HepG2 (cell line): ENCODE measurements around the gene KLHL21. TPM values are rescaled to one million over a fixed set of nuclear protein-coding genes. Genes with fewer than 3 reads are reported as not detected.
A peak's percentile ranks its signal among the peaks of the same experiment; 100 is the strongest.

Source experiments
- AGO1 ChIP-seq: fragments of 200-400 bp; formaldehyde crosslinking; IDR thresholded peaks from 2 replicates; pipeline ENCODE4 v1.6.1; 2017; ENCODE audit warnings: mild to moderate bottlenecking, low read depth, low read length, moderate library complexity; ENCODE audit not compliant: poor library complexity, severe bottlenecking
- ARNT ChIP-seq: fragments of 450-650 bp; IDR thresholded peaks from 2 replicates; pipeline ENCODE4 v1.6.1; 2017
- BORCS8-MEF2B ChIP-seq: sonication (generic); formaldehyde crosslinking; IDR thresholded peaks from 2 replicates; pipeline ENCODE4 v1.8.0; 2022; ENCODE audit warnings: mild to moderate bottlenecking, missing genetic modification reagents
- CCDC6 ChIP-seq: sonication (generic); formaldehyde crosslinking; IDR thresholded peaks from 2 replicates; pipeline ENCODE4 v1.8.1; 2022; ENCODE audit warnings: mild to moderate bottlenecking, missing genetic modification reagents, moderate library complexity
- ELF4 ChIP-seq: sonication (generic); formaldehyde crosslinking; IDR thresholded peaks from 2 replicates; pipeline ENCODE4 v1.5.0; 2020; ENCODE audit warnings: missing genetic modification reagents, mild to moderate bottlenecking, moderate library complexity, borderline replicate concordance
- ESRRA ChIP-seq: sonication (generic); formaldehyde crosslinking; IDR thresholded peaks from 2 replicates; pipeline ENCODE4 v1.5.1; 2020; ENCODE audit warnings: mild to moderate bottlenecking, low read depth, missing genetic modification reagents
- GFI1 ChIP-seq: sonication (generic); formaldehyde crosslinking; IDR thresholded peaks from 2 replicates; pipeline ENCODE4 v1.5.0; 2020; ENCODE audit warnings: missing genetic modification reagents, mild to moderate bottlenecking, borderline replicate concordance
- HIVEP1 ChIP-seq: sonication (generic); formaldehyde crosslinking; IDR thresholded peaks from 2 replicates; pipeline ENCODE4 v1.4.0; 2020; ENCODE audit warnings: mild to moderate bottlenecking, missing genetic modification reagents
- HMG20A ChIP-seq: IDR thresholded peaks from 2 replicates; pipeline ENCODE4 v1.6.1; 2016; ENCODE audit warnings: borderline replicate concordance
- HOXA9 ChIP-seq: sonication (generic); formaldehyde crosslinking; IDR thresholded peaks from 2 replicates; pipeline ENCODE4 v1.8.1; 2022; ENCODE audit warnings: missing genetic modification reagents, mild to moderate bottlenecking, moderate library complexity, borderline replicate concordance
- MTF1 ChIP-seq: sonication (generic); formaldehyde crosslinking; IDR thresholded peaks from 2 replicates; pipeline ENCODE4 v1.5.0; 2020; ENCODE audit warnings: missing genetic modification reagents
- MYNN ChIP-seq: sonication (generic); formaldehyde crosslinking; IDR thresholded peaks from 2 replicates; pipeline ENCODE4 v1.4.0; 2020; ENCODE audit warnings: mild to moderate bottlenecking, low read depth, missing genetic modification reagents
- POLR2G ChIP-seq: fragments of 200-400 bp; formaldehyde crosslinking; IDR thresholded peaks from 2 replicates; pipeline ENCODE4 v1.6.1; 2018; ENCODE audit warnings: mild to moderate bottlenecking, low read depth, low read length, moderate library complexity
- PTBP1 ChIP-seq: fragments of 200-400 bp; formaldehyde crosslinking; IDR thresholded peaks from 2 replicates; pipeline ENCODE4 v1.6.1; 2018; ENCODE audit warnings: low read length, low read depth; ENCODE audit not compliant: poor library complexity, severe bottlenecking
- RBM22 ChIP-seq: fragments of 200-400 bp; formaldehyde crosslinking; optimal IDR thresholded peaks from 2 replicates; pipeline ENCODE3; 2017; ENCODE audit warnings: mild to moderate bottlenecking, low read length, moderate library complexity
- RNF2 ChIP-seq: fragments of 450-650 bp; conservative IDR thresholded peaks from 2 replicates; pipeline ENCODE4 v1.6.1; 2016; ENCODE audit warnings: low read depth
- SAFB2 ChIP-seq: sonication (generic); formaldehyde crosslinking; IDR thresholded peaks from 2 replicates; pipeline ENCODE4 v1.5.1; 2020; ENCODE audit warnings: missing genetic modification reagents, low read depth, mild to moderate bottlenecking, borderline replicate concordance
- SNAI1 ChIP-seq: sonication (generic); formaldehyde crosslinking; IDR thresholded peaks from 2 replicates; pipeline ENCODE4 v1.5.0; 2020; ENCODE audit warnings: mild to moderate bottlenecking, missing genetic modification reagents, borderline replicate concordance
- TGIF2 ChIP-seq: IDR thresholded peaks from 2 replicates; pipeline ENCODE4 v1.6.1; 2016; ENCODE audit warnings: control low read depth, missing compliant biosample characterization
- ZNF256 ChIP-seq: sonication (generic); formaldehyde crosslinking; conservative IDR thresholded peaks from 2 replicates; pipeline ENCODE4 v1.4.0; 2020; ENCODE audit warnings: missing genetic modification reagents
- ZNF263 ChIP-seq: sonication (generic); formaldehyde crosslinking; IDR thresholded peaks from 2 replicates; pipeline ENCODE4 v1.4.0; 2020; ENCODE audit warnings: missing genetic modification reagents
- ZNF7 ChIP-seq: IDR thresholded peaks from 2 replicates; pipeline ENCODE4 v1.6.1; 2016; ENCODE audit warnings: missing biosample characterization, missing genetic modification reagents
- ZNF720 ChIP-seq: sonication (generic); formaldehyde crosslinking; IDR thresholded peaks from 2 replicates; pipeline ENCODE4 v1.4.0; 2020; ENCODE audit warnings: missing genetic modification reagents
- ZNF768 ChIP-seq: sonication (generic); formaldehyde crosslinking; IDR thresholded peaks from 2 replicates; pipeline ENCODE4 v1.4.0; 2020; ENCODE audit warnings: missing genetic modification reagents
- polyA plus RNA-seq, 8 experiments: library from polyadenylated mRNA; depleted of rRNA in 3 of 8; stranded (reverse) in 7 of 8; unstranded in 1 of 8; fragments of >200 nt; fragmentation: Illumina TruSeq in 4 of 8; extraction: Trizol in 4 of 8; gene quantifications; 2 replicates each; pipeline versions ENCODE4 v1.2.1 to v1.2.3, GENCODE V29; 2011 to 2016; ENCODE audit warnings: low read depth in 4 of 8, missing spikeins in 1 of 8, mixed read lengths in 1 of 8; ENCODE audit not compliant: insufficient read depth in 1 of 8
- total RNA-seq, 5 experiments: library from RNA; depleted of rRNA; stranded (reverse); fragments of >200 nt; fragmentation: Illumina TruSeq; extraction: Trizol; gene quantifications; 2 replicates each; pipeline ENCODE4 v1.2.3, GENCODE V29; 2016; ENCODE audit warnings: low read depth in 1 of 5
- TF ChIP-seq, protein P1 (sequence below): sonication (generic); formaldehyde crosslinking; IDR thresholded peaks from 2 replicates; pipeline ENCODE4 v1.9.0; 2021; ENCODE audit warnings: missing genetic modification reagents, mild to moderate bottlenecking, borderline replicate concordance
- TF ChIP-seq, protein P2 (sequence below): sonication (generic); formaldehyde crosslinking; IDR thresholded peaks from 2 replicates; pipeline ENCODE4 v1.8.0; 2022; ENCODE audit warnings: mild to moderate bottlenecking, missing genetic modification reagents
- TF ChIP-seq, protein P3 (sequence below): fragments of 450-650 bp; IDR thresholded peaks from 2 replicates; pipeline ENCODE4 v1.6.1; 2016
- TF ChIP-seq, protein P4 (sequence below): sonication (generic); formaldehyde crosslinking; IDR thresholded peaks from 2 replicates; pipeline ENCODE4 v1.4.0; 2020; ENCODE audit warnings: missing genetic modification reagents, borderline replicate concordance

The KLHL21 gene
- total and polyA plus RNA-seq, 2 of the 13 experiments (the other 11 are each of a cell fraction or from before 2014, with no cell fraction given), result 14.8 to 25.0 TPM

DNA sequence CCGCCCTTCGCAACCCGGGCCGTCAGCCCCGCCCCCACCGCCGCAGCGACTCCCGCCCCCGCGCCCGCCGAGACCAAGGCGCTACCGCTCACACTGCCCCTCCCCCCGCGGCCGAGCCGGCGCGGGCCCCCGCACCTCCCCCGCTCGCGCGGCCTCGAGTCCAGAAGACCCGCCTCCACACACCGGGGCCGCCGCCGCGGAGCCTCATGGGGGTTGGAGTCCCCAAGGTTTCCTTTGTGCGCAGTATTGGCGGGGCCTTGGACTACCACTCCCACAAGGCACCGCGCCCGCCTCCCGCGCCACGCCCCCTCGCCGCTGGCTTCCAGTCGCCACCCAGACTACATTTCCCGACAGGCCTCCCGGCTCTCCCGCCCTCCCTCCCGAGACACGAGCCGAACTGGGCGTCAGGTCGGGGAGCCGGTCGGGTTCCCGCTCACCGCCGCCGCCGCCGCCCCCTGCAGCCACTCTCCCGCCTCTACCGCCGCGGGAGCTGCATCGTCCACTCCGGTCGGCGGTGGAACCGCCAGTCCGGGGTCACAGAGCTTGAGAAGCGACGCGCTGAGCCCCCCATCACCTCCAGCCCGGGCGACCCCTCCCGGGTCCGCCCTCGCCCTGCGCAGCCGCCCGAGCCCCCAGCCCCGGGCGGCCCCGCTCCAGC, 10.8 kb upstream of the KLHL21 start, which contains the start of gene PHF13 (continued):
- TF ChIP-seq ZNF263, result no peak
- TF ChIP-seq AGO1, result no peak
- no peak for TF ChIP-seq HOXA9 (CRISPR knock-in tag)
- TF ChIP-seq ZNF768 (CRISPR knock-in tag), result no peak
- TF ChIP-seq ELF4, result no peak
- TF ChIP-seq, protein P1, sequence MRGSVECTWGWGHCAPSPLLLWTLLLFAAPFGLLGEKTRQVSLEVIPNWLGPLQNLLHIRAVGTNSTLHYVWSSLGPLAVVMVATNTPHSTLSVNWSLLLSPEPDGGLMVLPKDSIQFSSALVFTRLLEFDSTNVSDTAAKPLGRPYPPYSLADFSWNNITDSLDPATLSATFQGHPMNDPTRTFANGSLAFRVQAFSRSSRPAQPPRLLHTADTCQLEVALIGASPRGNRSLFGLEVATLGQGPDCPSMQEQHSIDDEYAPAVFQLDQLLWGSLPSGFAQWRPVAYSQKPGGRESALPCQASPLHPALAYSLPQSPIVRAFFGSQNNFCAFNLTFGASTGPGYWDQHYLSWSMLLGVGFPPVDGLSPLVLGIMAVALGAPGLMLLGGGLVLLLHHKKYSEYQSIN (CRISPR knock-in tag), result no peak
- no peak for TF ChIP-seq ZNF7 (CRISPR knock-in tag)
- TF ChIP-seq SNAI1 (CRISPR knock-in tag), result no peak
- peak; percentile 55 for TF ChIP-seq POLR2G
- TF ChIP-seq MTF1 (CRISPR knock-in tag), result no peak
- TF ChIP-seq GFI1 (CRISPR knock-in tag), result no peak
- TF ChIP-seq, protein P2, sequence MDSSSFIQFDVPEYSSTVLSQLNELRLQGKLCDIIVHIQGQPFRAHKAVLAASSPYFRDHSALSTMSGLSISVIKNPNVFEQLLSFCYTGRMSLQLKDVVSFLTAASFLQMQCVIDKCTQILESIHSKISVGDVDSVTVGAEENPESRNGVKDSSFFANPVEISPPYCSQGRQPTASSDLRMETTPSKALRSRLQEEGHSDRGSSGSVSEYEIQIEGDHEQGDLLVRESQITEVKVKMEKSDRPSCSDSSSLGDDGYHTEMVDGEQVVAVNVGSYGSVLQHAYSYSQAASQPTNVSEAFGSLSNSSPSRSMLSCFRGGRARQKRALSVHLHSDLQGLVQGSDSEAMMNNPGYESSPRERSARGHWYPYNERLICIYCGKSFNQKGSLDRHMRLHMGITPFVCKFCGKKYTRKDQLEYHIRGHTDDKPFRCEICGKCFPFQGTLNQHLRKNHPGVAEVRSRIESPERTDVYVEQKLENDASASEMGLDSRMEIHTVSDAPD (CRISPR knock-in tag), result no peak
- no peak for TF ChIP-seq RNF2
- no peak for TF ChIP-seq MYNN (CRISPR knock-in tag)
- no peak for TF ChIP-seq HMG20A (CRISPR knock-in tag)
- TF ChIP-seq CCDC6 (CRISPR knock-in tag), result no peak
- 0 out of 2 replicates have a peak, but pooled peaks have one; percentile 49 for TF ChIP-seq TGIF2 (CRISPR knock-in tag)
- TF ChIP-seq ARNT, result no peak
- no peak for TF ChIP-seq SAFB2
- TF ChIP-seq ZNF256 (CRISPR knock-in tag), result no peak
- TF ChIP-seq RBM22, result no peak
- TF ChIP-seq ZNF720 (CRISPR knock-in tag), result no peak
- TF ChIP-seq PTBP1, result no peak
- TF ChIP-seq, protein P3, sequence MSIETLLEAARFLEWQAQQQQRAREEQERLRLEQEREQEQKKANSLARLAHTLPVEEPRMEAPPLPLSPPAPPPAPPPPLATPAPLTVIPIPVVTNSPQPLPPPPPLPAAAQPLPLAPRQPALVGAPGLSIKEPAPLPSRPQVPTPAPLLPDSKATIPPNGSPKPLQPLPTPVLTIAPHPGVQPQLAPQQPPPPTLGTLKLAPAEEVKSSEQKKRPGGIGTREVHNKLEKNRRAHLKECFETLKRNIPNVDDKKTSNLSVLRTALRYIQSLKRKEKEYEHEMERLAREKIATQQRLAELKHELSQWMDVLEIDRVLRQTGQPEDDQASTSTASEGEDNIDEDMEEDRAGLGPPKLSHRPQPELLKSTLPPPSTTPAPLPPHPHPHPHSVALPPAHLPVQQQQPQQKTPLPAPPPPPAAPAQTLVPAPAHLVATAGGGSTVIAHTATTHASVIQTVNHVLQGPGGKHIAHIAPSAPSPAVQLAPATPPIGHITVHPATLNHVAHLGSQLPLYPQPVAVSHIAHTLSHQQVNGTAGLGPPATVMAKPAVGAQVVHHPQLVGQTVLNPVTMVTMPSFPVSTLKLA, result peak; percentile 63
- TF ChIP-seq, protein P4, sequence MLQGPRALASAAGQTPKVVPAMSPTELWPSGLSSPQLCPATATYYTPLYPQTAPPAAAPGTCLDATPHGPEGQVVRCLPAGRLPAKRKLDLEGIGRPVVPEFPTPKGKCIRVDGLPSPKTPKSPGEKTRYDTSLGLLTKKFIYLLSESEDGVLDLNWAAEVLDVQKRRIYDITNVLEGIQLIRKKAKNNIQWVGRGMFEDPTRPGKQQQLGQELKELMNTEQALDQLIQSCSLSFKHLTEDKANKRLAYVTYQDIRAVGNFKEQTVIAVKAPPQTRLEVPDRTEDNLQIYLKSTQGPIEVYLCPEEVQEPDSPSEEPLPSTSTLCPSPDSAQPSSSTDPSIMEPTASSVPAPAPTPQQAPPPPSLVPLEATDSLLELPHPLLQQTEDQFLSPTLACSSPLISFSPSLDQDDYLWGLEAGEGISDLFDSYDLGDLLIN (CRISPR knock-in tag), result 0 out of 2 replicates have a peak, but pooled peaks have one; percentile 31
- TF ChIP-seq BORCS8-MEF2B, result no peak
- no peak for TF ChIP-seq ESRRA (CRISPR knock-in tag)
- no peak for TF ChIP-seq HIVEP1
